Stimulated activated CD4-positive, alpha-beta T cell treated with anti-CD3 and anti-CD28 coated beads, Interleukin-2, amount 100 ng/mL, for 48 hours (primary cell): ENCODE results near the gene OR52I1.

Source experiments
- DNase-seq, 2 donors: peaks; one replicate each; pipeline ENCODE4 v3.0.0-alpha.2; 2020

OR52I1 gene

DNA sequence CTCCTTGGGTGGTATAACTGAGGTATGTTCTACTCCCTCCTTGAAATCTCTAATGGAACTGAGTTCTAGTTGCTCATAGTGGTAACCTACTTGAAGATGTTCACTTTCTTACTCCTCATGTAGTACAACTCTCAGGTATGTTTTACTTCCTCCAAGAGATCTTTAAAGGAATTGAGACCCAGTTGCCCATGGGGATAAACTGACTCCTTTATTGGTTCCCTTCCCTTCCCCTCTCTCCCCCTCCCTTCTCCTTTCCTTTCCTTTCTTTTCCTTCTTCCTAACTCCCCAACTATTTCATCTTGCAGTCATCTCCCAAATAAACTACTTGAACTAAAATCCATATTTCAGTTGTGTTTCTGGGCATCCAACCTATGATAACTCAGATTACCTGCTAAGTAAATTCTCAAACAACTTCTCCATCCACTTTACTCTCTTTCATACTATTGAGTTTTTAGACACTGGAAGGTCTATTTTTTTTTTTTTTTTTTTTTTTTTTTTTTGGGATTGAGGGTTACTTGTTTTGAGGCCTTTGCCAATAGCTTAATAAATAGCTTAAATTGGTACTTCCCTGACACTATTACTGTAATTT, 22.1 kb downstream of the OR52I1 start:
- DNase-seq, result no peak

DNA sequence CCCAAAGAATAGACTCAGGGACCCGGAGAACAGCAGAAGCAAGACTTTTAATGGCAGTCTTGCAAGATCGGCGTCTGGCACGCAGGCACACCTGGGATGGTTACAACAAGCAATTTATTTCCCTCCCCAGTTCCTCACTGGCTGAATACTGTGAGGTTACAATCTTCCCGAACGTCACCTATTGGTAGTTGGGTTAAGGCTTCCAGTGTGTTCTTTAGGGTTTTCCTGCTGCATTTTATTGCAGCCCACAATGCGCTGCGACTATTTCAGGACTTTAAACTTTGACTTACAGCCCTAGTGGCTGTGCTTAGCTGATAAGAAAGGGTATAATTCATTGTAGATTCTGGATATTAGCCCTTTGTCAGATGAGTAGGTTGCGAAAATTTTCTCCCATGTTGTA, 25.7 kb downstream of the OR52I1 start:
- no peak for DNase-seq

DNA sequence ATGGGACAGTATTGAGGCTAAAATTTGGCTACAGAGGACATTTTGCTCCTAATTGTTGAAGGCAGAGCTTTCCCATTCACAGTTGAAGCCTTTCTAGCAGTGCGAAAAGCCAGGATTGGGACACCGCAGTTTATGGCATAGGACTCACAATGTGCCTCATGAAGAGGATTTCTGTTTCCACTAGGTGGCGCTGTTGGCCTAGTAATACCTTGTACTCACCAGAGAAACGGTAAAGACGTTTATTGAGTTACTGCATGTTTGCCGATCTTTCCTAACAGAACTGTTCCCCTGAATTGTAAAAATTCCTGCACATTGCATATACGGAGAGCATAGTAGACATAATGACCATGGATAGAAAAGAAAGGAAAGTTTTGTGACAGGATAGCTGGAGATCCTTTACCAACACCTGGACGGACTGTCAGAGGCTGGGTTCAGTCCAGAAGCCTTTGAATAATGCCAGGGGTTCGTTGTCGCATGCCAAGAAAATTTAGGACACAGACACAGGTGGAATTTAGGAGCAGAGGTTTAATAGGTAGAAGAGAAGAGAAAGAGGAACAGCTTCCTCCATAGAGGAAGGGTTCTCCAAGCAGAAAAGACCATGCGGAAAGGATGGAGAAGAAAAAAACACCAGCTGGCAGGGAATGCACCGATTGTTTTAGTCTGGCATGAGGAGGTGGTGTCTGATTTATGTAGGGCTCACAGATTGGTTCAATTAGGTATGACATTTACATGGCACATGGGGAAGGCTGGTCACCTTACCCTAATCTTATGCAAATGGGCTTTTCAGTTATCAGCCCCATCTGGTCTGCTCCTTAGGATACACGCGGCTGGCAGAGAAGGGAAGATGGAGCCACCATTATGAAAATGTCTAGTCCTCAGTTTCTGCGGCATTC, 32.6 kb downstream of the OR52I1 start:
- DNase-seq, result peak; percentile 55 to 61

DNA sequence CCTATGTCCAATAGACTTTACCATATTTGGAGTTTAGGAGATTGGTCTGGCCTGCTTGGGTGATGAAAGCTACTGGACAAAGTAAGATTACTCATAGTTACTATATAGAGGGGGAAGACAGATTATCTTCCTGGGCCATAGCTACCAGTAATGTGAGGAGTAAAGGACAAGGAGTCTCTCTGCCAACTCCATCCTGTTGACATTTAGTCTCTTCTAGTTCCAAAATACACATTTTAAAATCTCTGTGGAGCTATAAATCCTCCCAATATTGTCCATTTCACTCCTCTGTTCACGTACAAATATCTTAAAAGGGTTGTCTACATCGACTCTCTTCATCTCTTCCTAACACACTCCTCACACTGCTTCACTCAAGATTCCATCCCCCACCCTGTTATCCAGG, 42.3 kb downstream of the OR52I1 start:
- DNase-seq, result no peak

DNA sequence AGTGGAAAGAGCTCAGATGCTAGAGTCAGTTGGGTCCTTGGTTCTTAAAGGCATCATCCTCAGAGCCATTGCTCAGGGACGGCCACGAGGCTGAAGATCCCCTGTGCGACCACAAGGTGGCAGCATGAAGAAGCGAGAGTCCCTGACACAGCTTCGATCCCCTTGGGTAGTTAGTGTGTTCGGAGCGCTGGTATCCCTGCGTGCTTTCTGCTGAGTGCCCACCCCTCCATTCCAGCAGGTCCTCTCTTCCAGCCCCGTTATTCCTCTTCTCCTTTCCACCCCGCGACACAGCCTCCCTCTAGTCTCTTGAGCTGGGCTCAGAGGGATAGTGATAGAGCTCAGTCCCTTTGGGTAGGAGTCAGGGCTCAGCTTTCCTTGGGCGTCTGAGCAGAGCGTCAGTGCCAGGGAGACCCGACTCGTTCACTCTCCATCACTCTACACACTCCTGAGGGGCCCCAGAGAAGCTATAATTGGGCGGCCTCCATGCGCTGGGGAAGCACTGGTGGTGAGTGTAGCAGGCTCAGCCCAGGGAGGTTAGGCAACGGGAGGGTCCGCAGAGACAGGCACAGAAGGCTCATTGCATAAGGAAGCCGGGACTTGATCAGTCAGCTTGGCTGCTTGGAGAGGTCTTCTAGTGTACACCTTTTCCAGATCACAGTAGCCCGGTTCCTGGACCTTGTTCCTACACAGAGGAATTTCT, 43.3 kb downstream of the OR52I1 start, which contains the start of gene OR51D1:
Gene OR51D1, plus strand, starts transcription at position 516 of the 700 bp plus-strand sequence. CDS start 2,314 bp downstream, outside the sequence.
- peak; percentile 66 to 68 for DNase-seq

DNA sequence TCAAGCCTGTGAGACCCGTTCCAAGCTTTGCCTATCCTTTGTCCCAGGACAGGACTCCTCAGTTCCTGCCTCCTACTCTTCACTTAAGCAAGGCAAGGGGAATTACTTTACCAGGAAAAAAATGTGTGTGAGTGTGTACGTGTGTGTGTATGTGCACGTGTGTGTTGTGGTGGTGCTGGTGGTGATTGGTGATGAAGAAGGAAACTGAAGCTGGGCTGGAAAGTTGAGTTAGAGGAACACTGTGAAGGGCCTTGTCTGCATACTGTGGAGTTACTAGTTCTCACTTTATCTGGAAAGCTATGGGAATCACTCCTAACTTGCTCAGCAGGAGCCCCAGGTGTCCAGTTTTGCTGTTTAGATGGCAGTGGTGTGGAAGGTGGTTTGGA, 43.8 kb downstream of the OR52I1 start:
- DNase-seq, result no peak

DNA sequence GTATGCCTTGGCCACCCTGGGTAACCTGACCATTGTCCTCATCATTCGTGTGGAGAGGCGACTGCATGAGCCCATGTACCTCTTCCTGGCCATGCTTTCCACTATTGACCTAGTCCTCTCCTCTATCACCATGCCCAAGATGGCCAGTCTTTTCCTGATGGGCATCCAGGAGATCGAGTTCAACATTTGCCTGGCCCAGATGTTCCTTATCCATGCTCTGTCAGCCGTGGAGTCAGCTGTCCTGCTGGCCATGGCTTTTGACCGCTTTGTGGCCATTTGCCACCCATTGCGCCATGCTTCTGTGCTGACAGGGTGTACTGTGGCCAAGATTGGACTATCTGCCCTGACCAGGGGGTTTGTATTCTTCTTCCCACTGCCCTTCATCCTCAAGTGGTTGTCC, 46.1 kb downstream of the OR52I1 start:
- no peak for DNase-seq

DNA sequence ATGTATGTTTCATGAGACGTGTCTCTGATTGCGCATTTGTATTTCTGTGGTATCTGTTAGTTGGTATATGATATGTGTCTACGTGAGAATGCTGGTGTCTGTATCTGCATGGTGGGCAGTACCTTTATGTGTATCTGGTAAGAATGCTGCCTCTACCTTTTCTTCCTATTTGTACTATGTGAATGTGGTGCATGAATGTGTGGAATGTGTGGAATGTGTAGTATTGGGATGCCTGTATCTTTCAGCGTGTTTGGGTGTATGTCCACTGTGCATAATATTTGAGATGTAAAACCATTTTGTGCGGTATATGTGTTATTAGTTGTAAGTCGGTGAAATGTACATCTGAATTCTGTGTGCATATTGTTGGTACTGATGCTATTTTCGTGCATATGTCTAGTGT, 47.7 kb downstream of the OR52I1 start:
- no peak for DNase-seq

DNA sequence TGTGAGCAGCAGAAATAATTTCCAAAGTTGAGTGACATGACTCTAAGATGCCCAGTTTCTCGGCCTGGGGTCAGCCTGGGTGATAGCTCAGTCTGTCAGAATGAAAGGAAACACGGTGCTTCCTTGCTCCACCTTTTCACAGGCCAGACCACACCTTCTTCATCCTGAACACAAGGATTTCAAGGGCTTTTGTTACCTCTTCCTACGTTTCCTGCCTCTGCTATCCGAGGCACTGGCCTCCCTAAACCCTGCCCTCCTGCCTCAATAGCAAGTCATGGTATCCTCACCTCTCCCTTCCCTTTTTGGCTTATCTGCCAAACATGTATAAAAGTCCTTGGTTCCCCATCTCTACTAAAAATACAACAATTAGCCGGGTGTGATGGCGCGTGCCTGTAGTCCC, 48.2 kb downstream of the OR52I1 start:
- DNase-seq, result no peak

DNA sequence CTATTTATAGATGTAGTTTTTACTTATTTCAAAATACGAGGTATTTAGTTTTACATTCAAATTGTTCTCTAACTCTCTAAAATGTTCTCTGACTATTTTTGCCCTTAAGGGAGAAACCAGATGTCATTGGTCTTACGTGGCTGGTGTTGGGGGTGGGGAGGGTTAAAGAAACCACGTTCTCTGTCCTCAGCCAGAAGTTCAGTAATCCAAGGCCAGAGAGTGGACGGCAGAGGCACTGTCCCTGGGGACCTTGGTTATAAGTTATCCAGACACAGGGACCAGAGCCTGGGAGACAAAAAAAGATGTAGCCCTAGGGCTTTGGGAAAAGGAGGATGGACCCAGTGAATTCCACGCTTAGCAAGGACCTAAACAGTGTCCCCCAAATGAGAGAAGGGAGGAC, 49.2 kb downstream of the OR52I1 start:
- no peak for DNase-seq

DNA sequence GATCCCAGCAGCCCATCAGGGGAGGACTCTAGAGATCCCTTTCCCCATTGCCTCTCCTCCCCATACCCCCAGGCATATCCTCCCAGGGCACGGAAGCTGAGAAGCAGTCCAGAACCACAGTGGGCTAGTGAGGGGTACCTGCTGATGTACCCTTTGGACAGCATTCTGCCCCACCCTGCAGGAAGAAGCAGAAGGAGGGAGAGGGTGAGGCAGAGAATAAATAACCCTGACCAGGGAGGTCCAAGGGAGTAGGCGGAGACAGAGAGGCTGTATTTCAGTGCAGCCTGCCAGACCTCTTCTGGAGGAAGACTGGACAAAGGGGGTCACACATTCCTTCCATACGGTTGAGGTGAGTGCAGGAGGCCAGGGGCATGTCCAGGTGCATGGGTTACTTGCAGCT, 49.8 kb downstream of the OR52I1 start, which contains the start of gene OR51E1:
Gene OR51E1, plus strand, starts transcription at position 301 of the 400 bp plus-strand sequence. CDS start 8,545 bp downstream, outside the sequence.
- no peak for DNase-seq

DNA sequence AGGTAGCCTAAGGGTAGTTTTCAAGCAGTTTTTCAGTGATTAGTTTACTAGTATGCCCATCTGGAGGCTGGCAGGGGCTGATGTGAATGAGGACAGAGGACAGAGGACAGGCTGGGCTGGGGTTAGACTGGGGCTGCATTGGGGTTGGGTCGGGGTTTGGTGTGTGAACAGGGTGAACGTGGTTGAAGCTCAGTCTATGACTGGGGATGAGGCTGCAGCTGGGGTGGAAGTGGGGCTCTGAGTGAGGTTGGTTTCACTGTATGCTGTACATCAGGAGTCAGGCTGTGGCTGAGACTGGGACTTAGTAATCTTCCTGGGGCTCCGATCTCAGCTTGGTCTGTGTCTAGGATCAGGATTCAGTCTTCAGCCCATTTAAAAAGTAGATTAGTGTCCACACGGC, 50.4 kb downstream of the OR52I1 start:
- no peak for DNase-seq
